Stimulated activated CD8-positive, alpha-beta memory T cell treated with anti-CD3 and anti-CD28 coated beads, Interleukin-7, amount 100 ng/mL, for 24 hours (primary cell): ENCODE measurements around the gene SRPK2.

ENCODE experiments used
- DNase-seq: peaks from one replicate; pipeline ENCODE4 v3.0.0-alpha.2; 2020; ENCODE audit warnings: low read depth

The SRPK2 gene

GRCh38 chr7:105189859-105190492 lies 198.7 kb downstream of the SRPK2 start:
- no peak for DNase-seq

- DNase-seq, result no peak
These were observed 200.5 kb downstream of the SRPK2 start for GRCh38 chr7:105188201-105188600.

- DNase-seq, result no peak
These were observed 201.2 kb downstream of the SRPK2 start for GRCh38 chr7:105187302-105188169.

- DNase-seq, result no peak
These were observed 203.3 kb downstream of the SRPK2 start for GRCh38 chr7:105185290-105186010.

GRCh38 chr7:105180002-105180401 lies 208.7 kb downstream of the SRPK2 start:
- DNase-seq, result no peak

- no peak for DNase-seq
These were observed 209.7 kb downstream of the SRPK2 start for GRCh38 chr7:105178928-105179541.

GRCh38 chr7:105178177-105178576 lies 210.5 kb downstream of the SRPK2 start:
- no peak for DNase-seq

GRCh38 chr7:105177026-105177425 lies 211.7 kb downstream of the SRPK2 start:
- DNase-seq, result no peak

- no peak for DNase-seq
These were observed 215.1 kb downstream of the SRPK2 start for GRCh38 chr7:105173586-105173985.

GRCh38 chr7:105164751-105165150 lies 224.0 kb downstream of the SRPK2 start:
- no peak for DNase-seq

GRCh38 chr7:105163718-105164117 lies 225.0 kb downstream of the SRPK2 start:
- no peak for DNase-seq

GRCh38 chr7:105161366-105161765 lies 227.4 kb downstream of the SRPK2 start:
- DNase-seq, result no peak

- DNase-seq, result no peak
These were observed 231.4 kb downstream of the SRPK2 start for GRCh38 chr7:105157278-105157677.

GRCh38 chr7:105156731-105157130 lies 232.0 kb downstream of the SRPK2 start:
- DNase-seq, result no peak

GRCh38 chr7:105154084-105154483 lies 234.6 kb downstream of the SRPK2 start:
- no peak for DNase-seq

- DNase-seq, result no peak
These were observed 235.2 kb downstream of the SRPK2 start for GRCh38 chr7:105153531-105153930.

GRCh38 chr7:105151152-105151551 lies 237.6 kb downstream of the SRPK2 start:
- no peak for DNase-seq

GRCh38 chr7:105149827-105150226 lies 238.9 kb downstream of the SRPK2 start:
- no peak for DNase-seq

GRCh38 chr7:105141068-105141467 lies 247.7 kb downstream of the SRPK2 start:
- no peak for DNase-seq

GRCh38 chr7:105139381-105139780 lies 249.3 kb downstream of the SRPK2 start:
- no peak for DNase-seq

- no peak for DNase-seq
These were observed 250.8 kb downstream of the SRPK2 start for GRCh38 chr7:105137898-105138297.

GRCh38 chr7:105136221-105136620 lies 252.5 kb downstream of the SRPK2 start:
- no peak for DNase-seq
